ENCODE data around the gene CRYAB.

Gene CRYAB

GRCh38 chr11:111954154-111954553 is 42.6 kb upstream of the CRYAB start:
- Histone ChIP-seq H3K4me2 (ENCODE audit: low read depth, low read length, poor library complexity, severe bottlenecking) (no peak overlapping the region), H3K4me1 (ENCODE audit: insufficient read depth, low read length, poor library complexity, severe bottlenecking) (peaks cover 9% of the 10 kb centered on the region), H3K79me2 (ENCODE audit: insufficient read depth, low read length) (no peaks in the 10 kb centered on the region), H2AFZ (ENCODE audit: low read length) (no peak overlapping the region), H3K9ac (ENCODE audit: low read depth, low read length, poor library complexity, severe bottlenecking) (no peak overlapping the region), H4K20me1 (ENCODE audit: insufficient read depth, low read length, poor library complexity, severe bottlenecking) (no peaks in the 10 kb centered on the region), H3K4me3 (ENCODE audit: low read length, poor library complexity, severe bottlenecking) (no peak overlapping the region), H3K36me3 (ENCODE audit: insufficient read depth, low read length) (no peaks in the 10 kb centered on the region), H3F3A (ENCODE audit: low read depth) (no peaks in the 10 kb centered on the region), H3K9me2 (replicated peaks; ENCODE audit: low read depth, low read length) (no peaks in the 10 kb centered on the region), H3K27me3 (ENCODE audit: insufficient read depth, low read length, poor library complexity, severe bottlenecking) (no peaks in the 10 kb centered on the region), H3K9me3 (ENCODE audit: insufficient read depth, low read depth, low read length) (peaks cover 4% of the 10 kb centered on the region; the same call in 1 of the 2 replicates)
- no peak for TF ChIP-seq CTCF (conservative IDR thresholded peaks at IDR 0.05; ENCODE audit: low read length)
- TF ChIP-seq EZH2phosphoT487 (IDR thresholded peaks at IDR 0.05; ENCODE audit: borderline replicate concordance) = no peak

GRCh38 chr11:111951565-111951964 is 40.0 kb upstream of the CRYAB start:
- no peaks in the 10 kb centered on the region for H4K20me1 ChIP-seq (ENCODE audit: insufficient read depth, low read length, poor library complexity, severe bottlenecking)
- H3K36me3 ChIP-seq (ENCODE audit: insufficient read depth, low read length) = no peaks in the 10 kb centered on the region
- no peak overlapping the region for H3K9ac ChIP-seq (ENCODE audit: low read depth, low read length, poor library complexity, severe bottlenecking)
- H3K79me2 ChIP-seq (ENCODE audit: insufficient read depth, low read length) = no peaks in the 10 kb centered on the region
- H3F3A ChIP-seq (ENCODE audit: low read depth) = no peaks in the 10 kb centered on the region
- H3K4me2 ChIP-seq (ENCODE audit: low read depth, low read length, poor library complexity, severe bottlenecking) = no peak overlapping the region
- H2AFZ ChIP-seq (ENCODE audit: low read length) = no peak overlapping the region
- no peaks in the 10 kb centered on the region for H3K27me3 ChIP-seq (ENCODE audit: insufficient read depth, low read length, poor library complexity, severe bottlenecking)
- H3K9me3 ChIP-seq (ENCODE audit: insufficient read depth, low read depth, low read length) = peaks cover 4% of the 10 kb centered on the region; the same call in 1 of the 2 replicates
- no peak overlapping the region for H3K4me3 ChIP-seq (ENCODE audit: low read length, poor library complexity, severe bottlenecking)
- no peak for TF ChIP-seq EZH2phosphoT487 (IDR thresholded peaks at IDR 0.05; ENCODE audit: borderline replicate concordance)
- TF ChIP-seq CTCF (conservative IDR thresholded peaks at IDR 0.05; ENCODE audit: low read length) = no peak
- peaks cover 14% of the 10 kb centered on the region for H3K4me1 ChIP-seq (ENCODE audit: insufficient read depth, low read length, poor library complexity, severe bottlenecking)
- H3K9me2 ChIP-seq (replicated peaks; ENCODE audit: low read depth, low read length) = no peaks in the 10 kb centered on the region

GRCh38 chr11:111949519-111950426 is 38.2 kb upstream of the CRYAB start:
- TF ChIP-seq EZH2phosphoT487 (IDR thresholded peaks at IDR 0.05; ENCODE audit: borderline replicate concordance) (no peak), CTCF (conservative IDR thresholded peaks at IDR 0.05; ENCODE audit: low read length) (no peak)
- no peak overlapping the region for H2AFZ ChIP-seq (ENCODE audit: low read length)
- peaks cover 21% of the 10 kb centered on the region for H3K4me1 ChIP-seq (ENCODE audit: insufficient read depth, low read length, poor library complexity, severe bottlenecking)
- no peaks in the 10 kb centered on the region for H3F3A ChIP-seq (ENCODE audit: low read depth)
- no peaks in the 10 kb centered on the region for H3K36me3 ChIP-seq (ENCODE audit: insufficient read depth, low read length)
- H3K9me2 ChIP-seq (replicated peaks; ENCODE audit: low read depth, low read length) = no peaks in the 10 kb centered on the region
- no peaks in the 10 kb centered on the region for H4K20me1 ChIP-seq (ENCODE audit: insufficient read depth, low read length, poor library complexity, severe bottlenecking)
- no peak overlapping the region for H3K9ac ChIP-seq (ENCODE audit: low read depth, low read length, poor library complexity, severe bottlenecking)
- no peaks in the 10 kb centered on the region for H3K27me3 ChIP-seq (ENCODE audit: insufficient read depth, low read length, poor library complexity, severe bottlenecking)
- peak overlapping the region; percentile 8 for H3K4me2 ChIP-seq (ENCODE audit: low read depth, low read length, poor library complexity, severe bottlenecking)
- no peak overlapping the region for H3K4me3 ChIP-seq (ENCODE audit: low read length, poor library complexity, severe bottlenecking)
- H3K79me2 ChIP-seq (ENCODE audit: insufficient read depth, low read length) = no peaks in the 10 kb centered on the region
- H3K9me3 ChIP-seq (ENCODE audit: insufficient read depth, low read depth, low read length) = peaks cover 4% of the 10 kb centered on the region; the same call in 1 of the 2 replicates
